HepG2 (cell line): ENCODE measurements around the gene ST6GALNAC2. TPM values are rescaled to one million over a fixed set of nuclear protein-coding genes. Genes with fewer than 3 reads are reported as not detected.

Source experiments
- EED ChIP-seq: sonication (generic); formaldehyde crosslinking; IDR thresholded peaks from 2 replicates; pipeline ENCODE4 v1.5.0; 2020; ENCODE audit warnings: mild to moderate bottlenecking, missing genetic modification reagents
- FOXC1 ChIP-seq: sonication (generic); formaldehyde crosslinking; IDR thresholded peaks from 2 replicates; pipeline ENCODE4 v1.8.0; 2022; ENCODE audit warnings: mild to moderate bottlenecking, missing genetic modification reagents, borderline replicate concordance
- HDAC6 ChIP-seq: fragments of 200-600 bp; sonication (generic); IDR thresholded peaks from 2 replicates; pipeline ENCODE4 v1.7.0; 2017; ENCODE audit warnings: mild to moderate bottlenecking, antibody characterized with exemption, low read length, low read depth
- IKZF4 ChIP-seq: sonication (generic); formaldehyde crosslinking; IDR thresholded peaks from 2 replicates; pipeline ENCODE4 v1.5.1; 2020; ENCODE audit warnings: borderline replicate concordance, mild to moderate bottlenecking, low read depth, missing genetic modification reagents; ENCODE audit errors: not compliant biosample characterization
- ISX ChIP-seq: sonication (generic); formaldehyde crosslinking; conservative IDR thresholded peaks from 2 replicates; pipeline ENCODE4 v1.5.0; 2020; ENCODE audit warnings: missing genetic modification reagents
- MIER2 ChIP-seq: IDR thresholded peaks from 2 replicates; pipeline ENCODE4 v1.6.1; 2016; ENCODE audit warnings: missing biosample characterization, missing genetic modification reagents
- NCOR1 ChIP-seq: fragments of 200-600 bp; sonication (generic); IDR thresholded peaks from 2 replicates; pipeline ENCODE4 v1.7.0; 2017; ENCODE audit warnings: antibody characterized with exemption, low read length, borderline replicate concordance
- NFKB2 ChIP-seq: sonication (generic); formaldehyde crosslinking; IDR thresholded peaks from 2 replicates; pipeline ENCODE4 v1.4.0; 2020; ENCODE audit warnings: missing genetic modification reagents, borderline replicate concordance
- NFYB ChIP-seq: sonication (generic); formaldehyde crosslinking; IDR thresholded peaks from 2 replicates; pipeline ENCODE4 v1.4.0; 2020; ENCODE audit warnings: missing genetic modification reagents
- RARG ChIP-seq: sonication (generic); formaldehyde crosslinking; IDR thresholded peaks from 2 replicates; pipeline ENCODE4 v1.4.0; 2020; ENCODE audit warnings: low read depth, mild to moderate bottlenecking, missing genetic modification reagents
- TFDP1 ChIP-seq: IDR thresholded peaks from 2 replicates; pipeline ENCODE4 v1.6.1; 2016; ENCODE audit warnings: missing compliant biosample characterization, missing genetic modification reagents, borderline replicate concordance
- ZBTB25 ChIP-seq: IDR thresholded peaks from 2 replicates; pipeline ENCODE4 v1.6.1; 2018; ENCODE audit warnings: missing genetic modification reagents
- ZFAT ChIP-seq: sonication (generic); formaldehyde crosslinking; conservative IDR thresholded peaks from 2 replicates; pipeline ENCODE4 v1.8.1; 2023; ENCODE audit warnings: missing genetic modification reagents, inconsistent platforms
- ZFP62 ChIP-seq: sonication (generic); formaldehyde crosslinking; IDR thresholded peaks from 2 replicates; pipeline ENCODE4 v1.4.0; 2020; ENCODE audit warnings: missing genetic modification reagents
- ZFX ChIP-seq: sonication (generic); formaldehyde crosslinking; IDR thresholded peaks from 2 replicates; pipeline ENCODE4 v1.4.0; 2020; ENCODE audit warnings: mild to moderate bottlenecking, low read depth, missing genetic modification reagents, moderate library complexity
- ZMAT5 ChIP-seq: sonication (generic); formaldehyde crosslinking; IDR thresholded peaks from 2 replicates; pipeline ENCODE4 v1.5.0; 2020; ENCODE audit warnings: mild to moderate bottlenecking, low read depth, missing genetic modification reagents, borderline replicate concordance
- ZMYM4 ChIP-seq: sonication (generic); formaldehyde crosslinking; IDR thresholded peaks from 2 replicates; pipeline ENCODE4 v1.8.1; 2023; ENCODE audit warnings: mild to moderate bottlenecking, missing genetic modification reagents
- ZNF225 ChIP-seq: sonication (generic); formaldehyde crosslinking; IDR thresholded peaks from 2 replicates; pipeline ENCODE4 v1.4.0; 2020; ENCODE audit warnings: mild to moderate bottlenecking, missing genetic modification reagents
- ZNF30 ChIP-seq: sonication (generic); formaldehyde crosslinking; IDR thresholded peaks from 2 replicates; pipeline ENCODE4 v1.5.0; 2020; ENCODE audit warnings: mild to moderate bottlenecking, missing genetic modification reagents
- ZNF33B ChIP-seq: sonication (generic); formaldehyde crosslinking; IDR thresholded peaks from 2 replicates; pipeline ENCODE4 v1.5.1; 2020; ENCODE audit warnings: mild to moderate bottlenecking, missing genetic modification reagents
- ZNF468 ChIP-seq: sonication (generic); formaldehyde crosslinking; IDR thresholded peaks from 2 replicates; pipeline ENCODE4 v1.8.0; 2022; ENCODE audit warnings: mild to moderate bottlenecking, moderate library complexity, missing genetic modification reagents
- ZNF547 ChIP-seq: sonication (generic); formaldehyde crosslinking; IDR thresholded peaks from 2 replicates; pipeline ENCODE4 v1.5.1; 2020; ENCODE audit warnings: mild to moderate bottlenecking, missing genetic modification reagents
- ZNF644 ChIP-seq: IDR thresholded peaks from 2 replicates; pipeline ENCODE4 v1.6.1; 2016; ENCODE audit warnings: low read depth
- ZNF850 ChIP-seq: sonication (generic); formaldehyde crosslinking; conservative IDR thresholded peaks from 2 replicates; pipeline ENCODE4 v1.9.0; 2021; ENCODE audit warnings: mild to moderate bottlenecking, missing genetic modification reagents
- polyA plus RNA-seq, 8 experiments: library from polyadenylated mRNA; depleted of rRNA in 3 of 8; stranded (reverse) in 7 of 8; unstranded in 1 of 8; fragments of >200 nt; fragmentation: Illumina TruSeq in 4 of 8; extraction: Trizol in 4 of 8; gene quantifications; 2 replicates each; pipeline versions ENCODE4 v1.2.1 to v1.2.3, GENCODE V29; 2011 to 2016; ENCODE audit warnings: low read depth in 4 of 8, missing spikeins in 1 of 8, mixed read lengths in 1 of 8; ENCODE audit not compliant: insufficient read depth in 1 of 8
- total RNA-seq, 5 experiments: library from RNA; depleted of rRNA; stranded (reverse); fragments of >200 nt; fragmentation: Illumina TruSeq; extraction: Trizol; gene quantifications; 2 replicates each; pipeline ENCODE4 v1.2.3, GENCODE V29; 2016; ENCODE audit warnings: low read depth in 1 of 5
- TF ChIP-seq, protein P1 (sequence below): IDR thresholded peaks from 2 replicates; pipeline ENCODE4 v1.6.1; 2016; ENCODE audit warnings: missing genetic modification reagents, missing compliant biosample characterization
- TF ChIP-seq, protein P2 (sequence below): IDR thresholded peaks from 2 replicates; pipeline ENCODE4 v1.6.1; 2016; ENCODE audit warnings: mild to moderate bottlenecking

Gene ST6GALNAC2
- total and polyA plus RNA-seq, 2 of the 13 experiments (the other 11 are each of a cell fraction or from before 2014, with no cell fraction given), result 0.12 to 0.49 TPM

DNA sequence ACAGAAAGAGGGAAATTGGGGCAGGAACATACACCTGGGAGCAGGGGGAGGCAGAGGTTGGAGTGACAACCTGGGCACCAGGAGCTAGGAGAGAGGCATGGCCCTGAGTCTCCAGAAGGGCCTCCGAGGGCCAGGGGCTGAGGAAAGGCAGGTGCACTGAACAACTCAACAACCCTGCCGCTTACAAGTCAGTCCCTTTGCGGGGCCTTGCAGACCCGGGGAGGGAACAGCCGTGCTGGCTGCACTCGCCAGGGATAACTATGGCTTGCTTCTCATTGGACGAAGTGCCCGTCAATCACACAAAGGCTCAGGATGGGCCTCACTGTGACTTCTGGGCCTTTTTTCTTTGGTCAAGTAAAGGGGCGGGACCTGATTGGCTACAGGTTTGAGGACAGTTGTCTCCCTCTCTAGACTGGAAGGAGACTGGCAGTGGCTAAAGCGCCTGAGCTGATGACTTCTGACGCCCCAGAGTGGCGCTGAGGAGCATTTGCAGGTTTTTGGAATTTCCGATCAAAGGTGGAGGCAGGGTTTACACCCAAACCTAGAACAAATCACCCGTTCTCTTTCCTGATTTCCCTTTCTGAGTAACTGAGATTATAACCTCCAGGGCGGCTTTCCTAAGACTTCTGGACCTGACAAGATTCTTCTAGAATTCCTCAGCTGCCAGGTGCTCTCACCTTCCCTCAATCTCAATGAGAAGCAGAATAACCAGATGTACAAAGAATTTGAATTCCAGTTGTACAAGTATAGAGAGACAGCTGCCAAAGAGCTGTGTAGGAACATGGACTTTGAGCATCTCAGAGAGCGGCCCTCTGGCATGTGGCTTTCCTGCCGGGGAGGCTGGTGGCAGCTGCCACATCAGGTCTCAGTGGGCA is 27.6 kb upstream of the ST6GALNAC2 start (continued):
- 0 out of 2 replicates have a peak, but pooled peaks have one; percentile 14 for TF ChIP-seq FOXC1 (CRISPR knock-in tag)
- TF ChIP-seq, protein P1, sequence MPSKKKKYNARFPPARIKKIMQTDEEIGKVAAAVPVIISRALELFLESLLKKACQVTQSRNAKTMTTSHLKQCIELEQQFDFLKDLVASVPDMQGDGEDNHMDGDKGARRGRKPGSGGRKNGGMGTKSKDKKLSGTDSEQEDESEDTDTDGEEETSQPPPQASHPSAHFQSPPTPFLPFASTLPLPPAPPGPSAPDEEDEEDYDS (CRISPR knock-in tag), result 0 out of 2 replicates have a peak, but pooled peaks have one; percentile 33
- peak; percentile 58 for TF ChIP-seq NCOR1
- TF ChIP-seq ZNF850 (CRISPR knock-in tag), result no peak
- TF ChIP-seq IKZF4 (CRISPR knock-in tag), result peak; percentile 27
- TF ChIP-seq ZFX (CRISPR knock-in tag), result peak; percentile 83
- TF ChIP-seq ZNF225 (CRISPR knock-in tag), result peak; percentile 53; the same call in 1 of the 2 replicates
- TF ChIP-seq RARG (CRISPR knock-in tag), result no peak
- TF ChIP-seq ZNF644 (CRISPR knock-in tag), result no peak
- no peak for TF ChIP-seq HDAC6
- TF ChIP-seq EED (CRISPR knock-in tag), result no peak
- peak; percentile 54; the same call in 1 of the 2 replicates for TF ChIP-seq TFDP1
- TF ChIP-seq NFKB2 (CRISPR knock-in tag), result peak; percentile 59; the same call in 1 of the 2 replicates
- TF ChIP-seq ISX (CRISPR knock-in tag), result no peak
- no peak for TF ChIP-seq ZNF547 (CRISPR knock-in tag)
- no peak for TF ChIP-seq MIER2
- TF ChIP-seq NFYB, result peak; percentile 91
- TF ChIP-seq ZMAT5, result no peak
- TF ChIP-seq, protein P2, sequence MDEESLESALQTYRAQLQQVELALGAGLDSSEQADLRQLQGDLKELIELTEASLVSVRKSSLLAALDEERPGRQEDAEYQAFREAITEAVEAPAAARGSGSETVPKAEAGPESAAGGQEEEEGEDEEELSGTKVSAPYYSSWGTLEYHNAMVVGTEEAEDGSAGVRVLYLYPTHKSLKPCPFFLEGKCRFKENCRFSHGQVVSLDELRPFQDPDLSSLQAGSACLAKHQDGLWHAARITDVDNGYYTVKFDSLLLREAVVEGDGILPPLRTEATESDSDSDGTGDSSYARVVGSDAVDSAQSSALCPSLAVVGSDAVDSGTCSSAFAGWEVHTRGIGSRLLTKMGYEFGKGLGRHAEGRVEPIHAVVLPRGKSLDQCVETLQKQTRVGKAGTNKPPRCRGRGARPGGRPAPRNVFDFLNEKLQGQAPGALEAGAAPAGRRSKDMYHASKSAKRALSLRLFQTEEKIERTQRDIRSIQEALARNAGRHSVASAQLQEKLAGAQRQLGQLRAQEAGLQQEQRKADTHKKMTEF (CRISPR knock-in tag), result peak; percentile 65
- no peak for TF ChIP-seq ZFAT (CRISPR knock-in tag)
- no peak for TF ChIP-seq ZFP62
- peak; percentile 64; the same call in 1 of the 2 replicates for TF ChIP-seq ZMYM4 (CRISPR knock-in tag)
- 0 out of 2 replicates have a peak, but pooled peaks have one; percentile 23 for TF ChIP-seq ZBTB25
- TF ChIP-seq ZNF468 (CRISPR knock-in tag), result no peak
- no peak for TF ChIP-seq ZNF33B (CRISPR knock-in tag)
- TF ChIP-seq ZNF30 (CRISPR knock-in tag), result no peak
